Calu3 (cell line): ENCODE measurements around the gene NPHP4. TPM values are rescaled to one million over a fixed set of nuclear protein-coding genes. Genes with fewer than 3 reads are reported as not detected.

Source experiments
- BruUV-seq: library from RNA; stranded (reverse); fragments of 400-500 nt; replicated peaks from 2 replicates; lab custom pipeline; 2021; lab: Mats Ljungman, UMichigan
- CTCF ChIA-PET: fragments of 300-600 bp; sonication (Branson Sonifier 250); formaldehyde crosslinking; loops from one replicate; lab custom pipeline; 2022; ENCODE audit warnings: antibody characterized with exemption; lab: Charles Lee
- DNase-seq: peaks from one replicate; pipeline ENCODE4 v3.0.0; 2022
- H3K27ac Mint-ChIP-seq: one replicate; pipeline ENCODE4 v1.8.0; 2022; ENCODE audit warnings: mixed read lengths; ENCODE audit not compliant: unreplicated experiment
- H3K27me3 Mint-ChIP-seq: one replicate; pipeline ENCODE4 v1.8.0; 2022; ENCODE audit warnings: mixed read lengths; ENCODE audit not compliant: unreplicated experiment
- H3K36me3 Mint-ChIP-seq: one replicate; pipeline ENCODE4 v1.8.0; 2022; ENCODE audit warnings: mild to moderate bottlenecking, moderate library complexity, mixed read lengths; ENCODE audit not compliant: insufficient read depth, unreplicated experiment
- H3K4me1 Mint-ChIP-seq: one replicate; pipeline ENCODE4 v1.8.0; 2022; ENCODE audit warnings: mild to moderate bottlenecking, low read depth, mixed read lengths; ENCODE audit not compliant: unreplicated experiment
- H3K4me3 Mint-ChIP-seq: one replicate; pipeline ENCODE4 v1.8.0; 2022; ENCODE audit warnings: mild to moderate bottlenecking, low read depth, moderate library complexity, mixed read lengths; ENCODE audit not compliant: unreplicated experiment
- H3K9me3 Mint-ChIP-seq: one replicate; pipeline ENCODE4 v1.8.0; 2022; ENCODE audit warnings: low read depth, mixed read lengths; ENCODE audit not compliant: unreplicated experiment
- CTCF ChIP-seq: fragments of 200-600 bp; IDR thresholded peaks from one replicate; pipeline ENCODE4 v1.8.0; 2022; ENCODE audit warnings: antibody characterized with exemption; ENCODE audit not compliant: unreplicated experiment
- intact Hi-C: fragments of 100-400 bp; cut with micrococcal nuclease; formaldehyde crosslinking; loops from one replicate; pipeline ENCODE4 v1.10.0; 2022; ENCODE audit not compliant: unreplicated experiment
- total RNA-seq: library from RNA; stranded (reverse); gene quantifications from 2 replicates; pipeline ENCODE4 v1.2.3, GENCODE V29; 2022

Gene NPHP4
- total RNA-seq, 1 experiment from 2014 or later: 11.1 TPM

GRCh38 chr1:5960336-5960735 lies 31.9 kb downstream of the NPHP4 start:
- H3K4me3 Mint-ChIP-seq: no peak overlapping the region
- H3K27ac Mint-ChIP-seq: no peak overlapping the region
- no TSS peak for BruUV-seq
- intact Hi-C loops: no loop called here
- CTCF ChIA-PET: no interaction called here
- H3K27me3 Mint-ChIP-seq: no peaks in the 10 kb centered on the region
- H3K36me3 Mint-ChIP-seq: no peaks in the 10 kb centered on the region
- H3K9me3 Mint-ChIP-seq: no peaks in the 10 kb centered on the region
- H3K4me1 Mint-ChIP-seq: no peaks in the 10 kb centered on the region
- no peak for TF ChIP-seq CTCF
- no peak for DNase-seq

GRCh38 chr1:5959667-5960230 lies 32.5 kb downstream of the NPHP4 start:
- H3K4me1 Mint-ChIP-seq: no peaks in the 10 kb centered on the region
- no peaks in the 10 kb centered on the region for H3K9me3 Mint-ChIP-seq
- CTCF ChIA-PET: no interaction called here
- no TSS peak for BruUV-seq
- no peaks in the 10 kb centered on the region for H3K27me3 Mint-ChIP-seq
- no peaks in the 10 kb centered on the region for H3K36me3 Mint-ChIP-seq
- no peak overlapping the region for H3K4me3 Mint-ChIP-seq
- intact Hi-C loops: no loop called here
- no peak for DNase-seq
- H3K27ac Mint-ChIP-seq: no peak overlapping the region
- no peak for TF ChIP-seq CTCF

GRCh38 chr1:5959087-5959486 lies 33.1 kb downstream of the NPHP4 start:
- Mint-ChIP-seq H3K27ac (no peak overlapping the region), H3K4me3 (no peak overlapping the region), H3K9me3 (no peaks in the 10 kb centered on the region), H3K27me3 (no peaks in the 10 kb centered on the region), H3K4me1 (no peaks in the 10 kb centered on the region), H3K36me3 (no peaks in the 10 kb centered on the region)
- CTCF ChIA-PET: no interaction called here
- TF ChIP-seq CTCF: no peak
- intact Hi-C loops: no loop called here
- BruUV-seq: no TSS peak
- no peak for DNase-seq

GRCh38 chr1:5956022-5956830 lies 36.0 kb downstream of the NPHP4 start:
- Mint-ChIP-seq H3K4me1 (no peaks in the 10 kb centered on the region), H3K27ac (no peak overlapping the region), H3K9me3 (no peaks in the 10 kb centered on the region), H3K4me3 (no peak overlapping the region), H3K36me3 (no peaks in the 10 kb centered on the region), H3K27me3 (no peaks in the 10 kb centered on the region)
- no TSS peak for BruUV-seq
- intact Hi-C loops: no loop called here
- no peak for TF ChIP-seq CTCF
- CTCF ChIA-PET: no interaction called here
- DNase-seq: no peak
